ENCODE data around the gene TBRG4.

GRCh38 chr7:45160417-45160881 lies 49.0 kb upstream of the TBRG4 start:
- TF ChIP-seq ATF2 (tag by site-specific recombination; IDR thresholded peaks at IDR 0.05; ENCODE audit: low read depth) (no peak), CTCF (tag by site-specific recombination; IDR thresholded peaks at IDR 0.05) (no peak), PRDM4 (tag by site-specific recombination; IDR thresholded peaks at IDR 0.05) (no peak), ZXDB (tag by site-specific recombination; IDR thresholded peaks at IDR 0.05) (no peak), ZNF530 (tag by site-specific recombination; IDR thresholded peaks at IDR 0.05; ENCODE audit: low read depth) (no peak)

Measured in HEK293 (cell line).